Right lobe of liver (tissue), 4 donors: ENCODE measurements around the gene MMP15.

Experiments used
- CTCF ChIP-seq, 4 donors: fragments of 200-600 bp in 3 of 4; fragments of 450-650 bp in 1 of 4; IDR thresholded peaks; one replicate each; pipeline versions ENCODE4 v1.5.1 to v1.8.0; 2016 to 2022; ENCODE audit warnings: antibody characterized with exemption in 4 of 4, mild to moderate bottlenecking in 2 of 4
- POLR2A ChIP-seq: fragments of 450-650 bp; IDR thresholded peaks from one replicate; pipeline ENCODE4 v1.6.1; 2017; ENCODE audit warnings: antibody characterized with exemption, mild to moderate bottlenecking
- donor health status: DM: no; HTN: no; CAD: no.
- donor health status: DM: no; HTN: no; CAD: no.
- donor health status: DM: no; HTN: yes; CAD: no.

- TF ChIP-seq CTCF (IDR thresholded peaks at IDR 0.05) (no peak), POLR2A (no peak)
Measured at GRCh38 chr16:57997176-57997527, 28.4 kb upstream of the MMP15 start.
